ENCODE results near the gene TENM4.

Gene TENM4

GRCh38 chr11:79035881-79036280 lies 404.9 kb downstream of the TENM4 start:
- DNase-seq (ENCODE audit: low spot score): no peak
- Histone ChIP-seq H3K27ac (no peak overlapping the region), H3K4me3 (no peak overlapping the region)
- TF ChIP-seq CTCF (IDR thresholded peaks at IDR 0.05): no peak

GRCh38 chr11:79033833-79034232 lies 407.0 kb downstream of the TENM4 start:
- H3K4me3 ChIP-seq: no peak overlapping the region
- H3K27ac ChIP-seq: no peak overlapping the region
- no peak for DNase-seq (ENCODE audit: low spot score)
- TF ChIP-seq CTCF (IDR thresholded peaks at IDR 0.05): no peak

- no peak for DNase-seq (ENCODE audit: low spot score)
- TF ChIP-seq CTCF (IDR thresholded peaks at IDR 0.05): no peak
- H3K27ac ChIP-seq: no peak overlapping the region
Observed at GRCh38 chr11:79030448-79030847, 410.4 kb downstream of the TENM4 start.

GRCh38 chr11:79028225-79028624 lies 412.6 kb downstream of the TENM4 start:
- no peak overlapping the region for H3K4me3 ChIP-seq
- peak; percentile 62 for DNase-seq (ENCODE audit: low spot score)
- no peak overlapping the region for H3K27ac ChIP-seq
- TF ChIP-seq CTCF (IDR thresholded peaks at IDR 0.05): no peak

More at GRCh38 chr11:79030448-79030847, 410.4 kb downstream of the TENM4 start:
- H3K4me3 ChIP-seq: no peak overlapping the region

GRCh38 chr11:79026803-79027445 lies 413.9 kb downstream of the TENM4 start:
- TF ChIP-seq CTCF (IDR thresholded peaks at IDR 0.05): no peak
- no peak for DNase-seq (ENCODE audit: low spot score)
- H3K27ac ChIP-seq: no peak overlapping the region
- no peak overlapping the region for H3K4me3 ChIP-seq

- no peak for TF ChIP-seq CTCF (IDR thresholded peaks at IDR 0.05)
- Histone ChIP-seq H3K4me3 (no peak overlapping the region), H3K27ac (no peak overlapping the region)
- peak; percentile 28 for DNase-seq (ENCODE audit: low spot score)
Observed at GRCh38 chr11:79025622-79026021, 415.2 kb downstream of the TENM4 start.

GRCh38 chr11:79025097-79025496 lies 415.7 kb downstream of the TENM4 start:
- H3K4me3 ChIP-seq: no peak overlapping the region
- no peak overlapping the region for H3K27ac ChIP-seq
- no peak for TF ChIP-seq CTCF (IDR thresholded peaks at IDR 0.05)
- DNase-seq (ENCODE audit: low spot score): no peak
